Activated CD4-positive, CD25-positive, alpha-beta regulatory T cell treated with anti-CD3 and anti-CD28 coated beads, Interleukin-2, amount 50 U/mL, for 24 hours (primary cell): ENCODE measurements around the gene TET2.

Experiments
- ATAC-seq, 2 donors: fragments of 150-1000 bp; cut with Tn5 transposase; one replicate each; pipeline ENCODE4 v1.10.0; 2021; ENCODE audit warnings: mild to moderate bottlenecking in 1 of 2, moderate library complexity in 1 of 2

TET2 gene

GRCh38 chr4:105140684-105141490, 5.8 kb upstream of the TET2 start:
- ATAC-seq = no peak

DNA sequence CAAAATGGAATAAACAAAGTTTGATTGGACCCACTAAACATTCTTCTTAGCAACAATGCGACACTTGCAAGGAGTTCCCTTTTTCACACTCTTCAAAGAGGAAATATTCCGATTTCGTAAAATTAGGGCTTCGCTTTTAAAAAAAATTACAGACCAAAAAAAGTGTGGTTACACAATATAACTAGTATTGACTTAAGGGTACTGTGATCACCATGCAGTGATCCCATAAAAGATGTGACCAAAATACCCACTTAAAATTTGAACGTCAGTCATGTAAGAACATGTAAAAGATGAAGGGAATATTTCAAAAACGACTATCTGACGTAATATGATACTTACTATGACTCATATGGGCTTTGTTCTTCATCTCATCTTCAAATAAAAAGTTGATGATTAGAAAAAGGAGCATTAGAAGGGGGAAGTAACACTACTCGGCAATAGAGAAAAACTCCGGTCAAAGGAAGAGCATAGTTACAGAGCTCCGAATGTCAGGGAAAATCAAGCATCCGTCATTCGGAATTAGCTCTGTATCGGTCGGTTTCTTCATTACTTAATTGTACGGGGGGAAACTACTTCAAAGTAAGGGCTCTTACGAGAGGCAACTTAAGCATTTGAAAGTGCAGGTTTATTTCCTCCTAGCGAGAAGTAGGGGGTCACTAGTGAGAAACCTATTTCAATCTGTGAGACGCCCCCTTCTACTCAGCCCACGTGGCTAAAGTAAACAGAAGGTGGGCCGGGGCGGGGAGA, 1.3 kb upstream of the TET2 start:
- peak in 1 of 2 donors; percentile 12 for ATAC-seq

DNA sequence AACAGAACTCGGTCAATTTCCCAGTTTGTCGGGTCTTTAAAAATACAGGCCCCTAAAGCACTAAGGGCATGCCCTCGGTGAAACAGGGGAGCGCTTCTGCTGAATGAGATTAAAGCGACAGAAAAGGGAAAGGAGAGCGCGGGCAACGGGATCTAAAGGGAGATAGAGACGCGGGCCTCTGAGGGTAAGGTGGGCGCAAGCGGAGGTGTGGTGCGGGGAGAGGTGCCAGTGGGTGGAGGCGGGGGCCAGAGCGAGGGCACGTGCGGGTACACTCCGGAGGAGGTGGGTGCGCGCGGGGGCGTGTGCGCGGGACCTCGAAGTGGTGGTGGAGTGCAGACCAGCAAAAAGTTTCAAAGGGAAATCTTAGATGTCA, 787 bp upstream of the TET2 start:
- ATAC-seq = peak; percentile 18 to 27

- peak; percentile 3 to 8 for ATAC-seq
Measured at GRCh38 chr4:105147016-105147552, 408 bp downstream of the TET2 start.

DNA sequence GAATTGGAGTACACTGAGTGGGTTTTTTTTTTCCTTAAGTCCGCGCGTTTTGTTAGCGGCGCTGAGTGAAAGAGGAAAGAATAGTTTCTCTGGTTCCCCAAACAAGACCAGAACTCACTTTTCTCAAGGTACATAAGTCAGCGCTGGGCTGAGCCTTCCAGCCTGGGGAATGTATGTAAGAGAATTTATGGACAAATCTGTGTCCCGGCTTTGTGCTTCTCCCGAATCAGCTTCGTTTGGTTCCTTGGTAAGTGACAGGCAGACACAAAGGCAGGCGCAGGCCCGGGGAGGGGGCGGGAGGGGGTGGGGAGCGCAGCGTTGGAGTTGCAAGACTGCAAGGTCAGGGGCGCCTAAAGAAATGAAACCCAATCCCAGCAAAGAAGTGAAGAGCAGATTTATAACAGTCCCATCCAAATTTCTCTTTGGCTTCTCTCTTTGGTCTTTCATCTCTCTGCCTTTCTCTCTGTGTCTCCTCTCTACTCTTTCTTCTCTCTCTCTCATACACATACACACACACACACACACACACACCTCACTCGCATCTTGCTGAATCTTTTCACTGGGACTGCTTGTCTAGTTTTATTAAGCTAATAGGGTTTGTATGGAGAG, 981 bp downstream of the TET2 start:
- no peak for ATAC-seq

DNA sequence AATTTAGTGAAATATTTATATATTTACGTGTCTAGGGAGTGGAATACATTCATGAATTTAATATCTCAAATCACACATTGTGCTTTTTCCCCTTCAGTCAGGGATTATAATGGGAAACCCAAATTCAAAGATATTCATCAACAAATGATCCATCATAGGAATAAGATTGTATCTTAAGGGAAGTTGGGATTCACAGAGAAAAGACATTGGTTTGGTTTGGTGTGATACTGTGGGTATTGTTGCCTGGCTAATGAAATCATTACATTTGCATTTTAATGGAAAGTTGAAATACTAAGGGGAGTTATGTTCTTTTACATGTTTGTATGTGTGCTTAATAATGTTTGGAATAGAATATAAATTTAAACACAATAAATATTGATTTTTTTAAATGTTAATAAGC, 1.7 kb downstream of the TET2 start:
- no peak for ATAC-seq

- no peak for ATAC-seq
Measured at GRCh38 chr4:105148776-105149175, 2.1 kb downstream of the TET2 start.

DNA sequence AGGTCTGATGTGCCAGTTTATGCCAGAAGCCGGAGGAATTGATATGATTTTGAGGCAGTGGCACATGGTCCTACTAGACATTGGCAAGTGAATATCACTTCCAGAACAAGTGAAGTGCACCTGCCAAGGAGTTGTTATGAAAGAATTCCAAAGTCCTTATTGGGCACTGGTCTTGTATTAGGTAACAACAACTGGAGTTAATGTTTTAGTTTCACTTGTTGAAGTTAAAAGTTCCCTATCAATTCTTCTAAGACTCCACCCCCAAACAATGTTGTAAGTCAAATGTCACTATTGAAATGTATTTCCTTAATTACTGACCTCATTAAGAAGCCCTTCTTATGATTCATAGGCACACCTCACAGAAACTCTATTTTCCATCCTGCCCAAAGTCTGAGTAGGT, 3.1 kb downstream of the TET2 start:
- no peak for ATAC-seq

- ATAC-seq = no peak
Measured at GRCh38 chr4:105150503-105150902, 3.8 kb downstream of the TET2 start.

DNA sequence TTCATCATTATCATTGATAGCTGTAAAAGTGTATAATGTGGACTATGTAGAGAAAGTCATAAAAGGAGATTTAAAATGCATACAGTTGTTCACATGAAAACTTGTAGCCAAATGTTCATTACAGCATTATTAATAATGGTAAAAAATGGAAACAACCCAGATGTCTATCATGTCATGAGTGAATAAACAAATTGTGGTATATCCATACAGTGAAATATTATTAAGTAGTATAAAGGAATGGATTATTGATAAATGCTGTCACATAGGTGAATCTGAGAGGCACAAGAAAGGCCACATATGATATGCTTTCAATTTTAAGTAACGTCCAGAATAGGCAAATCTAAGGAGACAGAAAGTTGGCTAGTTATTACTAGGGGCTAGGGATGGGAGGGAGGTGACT, 7.1 kb downstream of the TET2 start:
- no peak for ATAC-seq

DNA sequence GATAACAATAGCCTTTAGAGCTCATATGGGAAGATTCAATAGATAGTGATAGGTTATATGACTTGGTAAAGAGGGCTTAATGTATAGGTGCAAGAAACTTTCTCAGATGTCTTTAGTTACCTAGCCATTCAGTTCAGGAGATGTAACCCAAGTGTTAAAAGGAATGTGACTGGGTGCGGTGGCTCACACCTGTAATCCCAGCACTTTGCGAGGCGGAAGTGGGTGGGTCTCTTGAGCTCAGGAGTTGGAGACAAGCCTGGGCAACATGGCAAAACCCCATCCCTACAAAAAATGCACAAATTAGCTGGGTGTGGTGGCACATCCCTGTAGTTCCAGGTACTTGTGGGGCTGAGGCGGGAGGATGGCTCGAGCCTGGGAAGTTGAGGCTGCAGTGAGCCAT, 7.9 kb downstream of the TET2 start:
- ATAC-seq = no peak

DNA sequence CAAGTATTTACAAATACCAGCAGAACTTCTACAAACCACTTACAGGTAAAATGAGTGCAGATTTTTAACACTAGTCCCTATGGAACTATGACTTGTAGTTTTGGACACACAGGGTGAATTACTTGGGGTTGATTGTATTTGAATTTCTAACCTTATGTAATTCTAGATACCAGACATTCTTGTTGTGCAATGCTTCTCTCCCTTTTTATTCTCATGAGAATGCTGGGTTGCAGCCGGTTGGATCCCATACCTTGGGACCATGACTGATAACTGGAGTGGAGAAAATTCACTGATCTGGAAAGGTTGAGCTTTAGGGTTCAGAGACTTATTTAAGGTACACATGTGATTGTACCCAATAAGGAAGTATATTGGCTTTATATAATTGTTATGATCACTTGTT, 8.8 kb downstream of the TET2 start:
- ATAC-seq = no peak

GRCh38 chr4:105158837-105159236, 12.2 kb downstream of the TET2 start:
- ATAC-seq = no peak

DNA sequence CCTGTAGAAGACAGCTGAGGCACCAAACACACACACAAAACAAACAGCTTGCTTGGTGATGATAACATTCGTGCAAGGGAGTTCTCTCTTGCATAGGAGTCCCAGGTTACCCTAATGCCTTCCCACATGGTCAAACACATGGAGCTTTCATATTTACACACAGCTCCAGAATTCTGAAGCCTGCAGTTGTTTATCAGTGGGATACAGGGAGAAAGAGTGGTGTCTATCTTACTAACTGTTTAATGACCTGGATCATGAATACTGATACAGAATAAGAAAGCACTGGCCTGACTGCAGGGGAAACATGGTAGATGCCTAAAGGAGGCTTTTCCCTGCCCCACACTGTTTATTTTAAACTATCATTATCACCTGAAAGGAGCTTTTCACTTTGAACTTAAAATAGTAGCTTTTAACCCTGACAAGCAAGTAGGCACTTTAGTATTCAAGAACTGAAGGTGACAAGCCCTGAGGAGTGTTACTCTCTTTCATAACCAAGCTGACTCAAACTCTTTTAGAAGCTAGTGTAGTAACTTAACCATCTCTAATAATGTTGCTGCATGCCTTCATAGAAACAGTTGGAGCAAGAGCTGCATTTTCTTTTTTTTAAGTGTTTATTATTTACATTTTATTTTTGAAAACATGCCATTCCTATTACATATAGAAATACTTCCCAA, 15.6 kb downstream of the TET2 start:
- ATAC-seq = peak in 1 of 2 donors; percentile 32

GRCh38 chr4:105164548-105164947, 17.9 kb downstream of the TET2 start:
- ATAC-seq = no peak

- ATAC-seq = no peak
Measured at GRCh38 chr4:105166066-105166465, 19.4 kb downstream of the TET2 start.

DNA sequence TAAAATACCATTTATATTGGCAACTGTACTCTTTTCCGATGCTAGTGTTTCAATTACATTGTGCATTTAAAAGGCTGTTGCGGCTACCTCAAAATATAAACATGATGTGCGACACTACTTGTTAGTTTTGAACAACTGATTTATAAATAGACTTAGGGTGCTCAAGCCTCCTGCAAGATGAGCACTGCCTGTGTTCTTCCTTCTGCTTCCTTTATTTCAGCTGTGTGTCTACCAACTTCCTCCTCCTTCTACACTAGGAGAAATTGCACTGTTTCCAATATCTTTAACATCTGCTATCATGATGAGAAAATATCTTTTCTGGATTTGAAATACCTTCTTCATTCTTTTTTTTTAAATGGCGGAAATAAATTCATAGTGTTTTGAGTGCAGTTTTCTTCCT, 24.0 kb downstream of the TET2 start:
- ATAC-seq = no peak

- no peak for ATAC-seq
Measured at GRCh38 chr4:105171912-105172311, 25.2 kb downstream of the TET2 start.

DNA sequence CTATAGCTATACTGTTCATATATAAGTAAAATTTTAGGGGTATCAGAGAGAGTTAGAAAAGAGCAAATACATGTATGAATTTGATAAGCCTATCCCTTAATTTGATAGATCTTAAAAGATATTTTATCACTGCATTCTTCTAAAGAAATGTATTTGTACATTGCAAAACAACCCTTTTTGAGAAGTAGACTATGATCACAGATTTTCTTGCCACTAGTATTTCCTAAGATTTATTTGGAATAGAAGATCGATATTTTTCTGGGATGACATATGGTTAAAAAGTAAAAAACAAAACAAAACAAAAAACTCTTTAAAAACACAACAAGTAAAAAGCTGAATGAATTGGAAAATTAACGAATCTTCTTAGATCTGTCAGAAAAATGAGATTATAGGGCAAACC, 27.4 kb downstream of the TET2 start:
- no peak for ATAC-seq

- ATAC-seq = peak in 1 of 2 donors; percentile 21
Measured at GRCh38 chr4:105179539-105180401, 33.1 kb downstream of the TET2 start.

DNA sequence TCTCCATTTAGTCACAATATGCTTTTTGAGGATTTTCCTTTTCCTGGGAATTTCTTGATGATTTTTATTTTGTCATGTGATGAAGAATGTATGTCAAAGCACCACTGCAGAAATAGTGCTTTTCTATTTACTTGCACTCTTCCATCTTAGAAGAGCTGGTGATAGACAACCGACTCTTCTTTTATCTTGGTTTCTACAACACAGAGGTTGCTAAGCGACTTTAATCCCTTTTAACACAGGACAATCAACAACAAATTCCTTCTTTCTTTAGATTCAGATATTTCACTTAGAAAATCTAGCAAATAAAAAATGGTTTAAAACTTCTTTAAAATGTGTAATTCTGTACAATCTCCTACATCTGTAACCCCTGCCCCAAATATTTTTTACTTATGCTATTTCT, 34.6 kb downstream of the TET2 start:
- no peak for ATAC-seq

- ATAC-seq = no peak
Measured at GRCh38 chr4:105182211-105182610, 35.5 kb downstream of the TET2 start.
